ENCODE measurements around the gene MYG1.

- TF ChIP-seq POLR2AphosphoS5 (IDR thresholded peaks at IDR 0.05), result no peak
- TF ChIP-seq POLR2A (IDR thresholded peaks at IDR 0.05), result no peak
- no peak for TF ChIP-seq CTCF (IDR thresholded peaks at IDR 0.05)
- no peak for TF ChIP-seq EP300 (IDR thresholded peaks at IDR 0.05)
These were observed 8.8 kb upstream of the MYG1 start for GRCh38 chr12:53290661-53291060.

Data from sigmoid colon (tissue), 4 donors.